CD4-positive, alpha-beta T cell (primary cell): ENCODE data around the gene PLA2G4D. TPM values are rescaled to one million over a fixed set of nuclear protein-coding genes. Genes with fewer than 3 reads are reported as not detected.

Source experiments
- ATAC-seq: fragments of 200-7000 bp; cut with Tn5 transposase; one replicate; pipeline ENCODE4 v1.10.0; 2022; ENCODE audit warnings: mild to moderate bottlenecking; ENCODE audit not compliant: poor library complexity
- CTCF ChIA-PET: fragments of 350-600 bp; sonication (Branson Sonifier 250); formaldehyde crosslinking; loops from one replicate; lab custom pipeline; 2021; ENCODE audit warnings: antibody characterized with exemption, inconsistent platforms; lab: Charles Lee
- POLR2A ChIA-PET: fragments of 350-600 bp; sonication (Branson Sonifier 250); formaldehyde crosslinking; loops from one replicate; lab custom pipeline; 2021; ENCODE audit warnings: antibody characterized with exemption, inconsistent platforms; lab: Charles Lee
- DNase-seq, 14 experiments: peaks; one replicate each; pipeline ENCODE4 v3.0.0-alpha.2; 2013 to 2020; ENCODE audit warnings: mixed read lengths in 2 of 14
- H3K27ac ChIP-seq, 2 donors: one replicate each; pipeline versions ENCODE4 v1.5.1 to v1.7.0; 2013; ENCODE audit warnings: low read length in 2 of 2, low read depth in 1 of 2, mild to moderate bottlenecking in 1 of 2
- H3K27me3 ChIP-seq, 2 experiments: 1 replicate in 1 of 2; 2 replicates in 1 of 2; pipeline versions ENCODE4 v1.6.1 to v1.7.0; 2013; ENCODE audit warnings: low read length in 2 of 2, control low read depth in 1 of 2, mild to moderate bottlenecking in 1 of 2, moderate library complexity in 1 of 2; ENCODE audit not compliant: insufficient read depth in 2 of 2, control insufficient read depth in 1 of 2
- H3K36me3 ChIP-seq: one replicate; pipeline ENCODE4 v1.6.1; 2013; ENCODE audit warnings: low read length, control low read depth; ENCODE audit not compliant: insufficient read depth
- H3K4me1 ChIP-seq: one replicate; pipeline ENCODE4 v1.6.1; 2013; ENCODE audit warnings: low read length, control low read depth; ENCODE audit not compliant: insufficient read depth
- H3K4me3 ChIP-seq: one replicate; pipeline ENCODE4 v1.5.1; 2013; ENCODE audit warnings: mild to moderate bottlenecking, low read length, moderate library complexity
- H3K9me3 ChIP-seq, 2 experiments: 1 replicate in 1 of 2; 2 replicates in 1 of 2; pipeline versions ENCODE4 v1.6.1 to v1.7.0; 2013; ENCODE audit warnings: low read length in 2 of 2, mild to moderate bottlenecking in 2 of 2, control low read depth in 1 of 2, moderate library complexity in 1 of 2; ENCODE audit not compliant: control insufficient read depth in 1 of 2, insufficient read depth in 1 of 2
- H3K27ac Mint-ChIP-seq: one replicate; pipeline ENCODE4 v1.8.0; 2020; ENCODE audit warnings: mixed read lengths
- H3K27me3 Mint-ChIP-seq: one replicate; pipeline ENCODE4 v1.8.0; 2021; ENCODE audit warnings: mixed read lengths
- H3K36me3 Mint-ChIP-seq: one replicate; pipeline ENCODE4 v1.8.0; 2021; ENCODE audit warnings: low read depth, mixed read lengths
- H3K4me1 Mint-ChIP-seq: one replicate; pipeline ENCODE4 v1.8.0; 2021; ENCODE audit warnings: low read depth, mixed read lengths
- H3K4me3 Mint-ChIP-seq: one replicate; pipeline ENCODE4 v1.8.0; 2020; ENCODE audit warnings: mild to moderate bottlenecking, mixed read lengths
- H3K9me3 Mint-ChIP-seq: one replicate; pipeline ENCODE4 v1.8.0; 2020; ENCODE audit warnings: mixed read lengths
- intact Hi-C, 2 experiments: fragments of 100-400 bp; cut with DNase I in 1 of 2; cut with micrococcal nuclease in 1 of 2; formaldehyde crosslinking; loops; one replicate each; pipeline versions ENCODE4 v1.15.1 to v1.9.0; 2023 to 2025; cut with DNase I, micrococcal nuclease
- total RNA-seq, 174 experiments: library from RNA in 2 of 174; stranded (reverse) in 2 of 174; gene quantifications; one replicate each; pipeline ENCODE4 v1.2.3 and lab custom pipeline; 2021 to 2026
- TF ChIP-seq, protein P1 (sequence below): fragments of 200-600 bp; IDR thresholded peaks from one replicate; pipeline ENCODE4 v1.8.0; 2022; ENCODE audit warnings: antibody characterized with exemption, mild to moderate bottlenecking

Gene PLA2G4D
- total RNA-seq, 2 experiments from 2014 or later, result not detected

DNA sequence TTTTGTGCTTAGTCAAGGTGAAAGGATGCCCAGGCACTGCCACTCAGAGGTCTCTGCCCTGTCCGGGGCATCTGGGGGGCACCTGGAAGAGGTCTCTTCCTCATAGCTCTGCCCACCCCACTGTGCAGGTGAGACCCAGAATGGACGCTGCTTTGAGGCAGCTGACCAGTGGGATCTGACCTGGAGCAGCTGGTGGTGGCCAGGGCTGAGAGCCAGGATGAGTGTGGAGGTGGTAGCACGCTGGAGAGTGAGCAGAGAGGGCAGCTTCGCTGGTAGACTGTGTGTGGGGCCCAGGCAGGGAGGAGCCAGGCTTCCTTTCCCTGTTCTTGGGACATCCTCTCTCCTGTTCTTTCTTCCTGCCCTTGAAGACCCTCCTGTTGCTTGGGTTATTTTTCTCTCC, 41.4 kb downstream of the PLA2G4D start:
- Histone ChIP-seq H3K36me3 (no peaks in the 10 kb centered on the region), H3K4me1 (peaks cover 12% of the 10 kb centered on the region), H3K9me3 (no peaks in the 10 kb centered on the region), H3K4me3 (no peak overlapping the region), H3K27ac (no peak overlapping the region), H3K27me3 (peaks cover 16 to 21% of the 10 kb centered on the region in 2 experiments)
- CTCF ChIA-PET, result interaction anchor here (0.7 kb wide), 1 partner anchor 280 kb away, joined by 3 read pairs; no protein-coding TSS in a partner anchor
- ATAC-seq (no peak), DNase-seq (no peak)
- intact Hi-C loops, result loop anchor here in 1 of 2 experiments (10.0 kb wide), 1 partner anchor 128 kb away; no protein-coding TSS in a partner anchor
- H3K27me3 Mint-ChIP-seq, result peaks cover 37% of the 10 kb centered on the region
- no peaks in the 10 kb centered on the region for H3K9me3 Mint-ChIP-seq
- no peak overlapping the region for H3K27ac Mint-ChIP-seq
- peaks cover 14% of the 10 kb centered on the region for H3K4me1 Mint-ChIP-seq
- H3K36me3 Mint-ChIP-seq, result no peaks in the 10 kb centered on the region
- H3K4me3 Mint-ChIP-seq, result no peak overlapping the region
- POLR2A ChIA-PET, result no interaction called here
- TF ChIP-seq, protein P1, sequence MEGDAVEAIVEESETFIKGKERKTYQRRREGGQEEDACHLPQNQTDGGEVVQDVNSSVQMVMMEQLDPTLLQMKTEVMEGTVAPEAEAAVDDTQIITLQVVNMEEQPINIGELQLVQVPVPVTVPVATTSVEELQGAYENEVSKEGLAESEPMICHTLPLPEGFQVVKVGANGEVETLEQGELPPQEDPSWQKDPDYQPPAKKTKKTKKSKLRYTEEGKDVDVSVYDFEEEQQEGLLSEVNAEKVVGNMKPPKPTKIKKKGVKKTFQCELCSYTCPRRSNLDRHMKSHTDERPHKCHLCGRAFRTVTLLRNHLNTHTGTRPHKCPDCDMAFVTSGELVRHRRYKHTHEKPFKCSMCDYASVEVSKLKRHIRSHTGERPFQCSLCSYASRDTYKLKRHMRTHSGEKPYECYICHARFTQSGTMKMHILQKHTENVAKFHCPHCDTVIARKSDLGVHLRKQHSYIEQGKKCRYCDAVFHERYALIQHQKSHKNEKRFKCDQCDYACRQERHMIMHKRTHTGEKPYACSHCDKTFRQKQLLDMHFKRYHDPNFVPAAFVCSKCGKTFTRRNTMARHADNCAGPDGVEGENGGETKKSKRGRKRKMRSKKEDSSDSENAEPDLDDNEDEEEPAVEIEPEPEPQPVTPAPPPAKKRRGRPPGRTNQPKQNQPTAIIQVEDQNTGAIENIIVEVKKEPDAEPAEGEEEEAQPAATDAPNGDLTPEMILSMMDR, result no peak

DNA sequence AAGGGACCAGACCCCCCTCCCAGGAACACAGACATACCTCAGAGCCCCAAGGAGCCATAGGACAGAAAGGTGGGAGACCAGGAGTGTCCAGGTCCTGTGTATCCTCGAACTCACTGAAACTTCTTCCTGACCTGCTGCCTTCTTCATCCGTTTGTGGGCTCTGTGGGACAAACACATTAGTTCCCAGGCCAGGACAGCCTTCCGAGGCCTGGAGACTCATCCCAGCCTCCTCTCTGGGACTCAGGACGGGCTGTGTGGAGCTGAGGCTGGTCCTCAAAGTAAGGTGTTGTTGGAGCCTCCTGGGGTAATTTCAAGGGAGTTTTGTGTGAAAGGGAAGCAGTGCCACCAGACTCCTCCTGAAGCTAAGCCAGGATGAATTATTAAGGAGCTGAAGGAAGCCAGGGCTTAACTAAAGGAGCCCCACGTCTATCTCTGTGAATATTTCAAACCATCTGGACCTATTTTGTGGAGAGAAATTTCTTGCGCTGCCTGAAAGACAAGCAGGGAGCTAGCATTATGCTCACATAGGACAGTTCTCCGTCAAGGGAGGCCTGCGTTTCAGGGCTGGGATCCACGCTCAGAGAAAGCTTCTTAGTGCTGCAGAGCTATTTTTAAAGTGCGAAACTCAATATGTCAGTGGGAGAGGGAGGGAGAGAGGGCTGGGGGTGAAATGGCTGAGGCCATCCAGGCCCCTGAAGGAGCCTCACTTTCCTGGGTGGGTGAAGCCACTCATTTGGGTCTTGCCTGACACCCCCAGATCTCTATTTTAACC, 43.7 kb downstream of the PLA2G4D start:
- peaks cover 19% of the 10 kb centered on the region for H3K27me3 Mint-ChIP-seq
- no peak overlapping the region for H3K4me3 Mint-ChIP-seq
- TF ChIP-seq, protein P1, result no peak
- no peaks in the 10 kb centered on the region for H3K4me1 ChIP-seq
- DNase-seq (no peak), ATAC-seq (no peak)
- POLR2A ChIA-PET, result no interaction called here
- no peaks in the 10 kb centered on the region for H3K4me1 Mint-ChIP-seq
- CTCF ChIA-PET, result no interaction called here
- H3K9me3 ChIP-seq, result no peaks in the 10 kb centered on the region
- no peak overlapping the region for H3K27ac ChIP-seq
- intact Hi-C loops, result loop anchor here in 1 of 2 experiments (10.0 kb wide), 1 partner anchor 126 kb away; no protein-coding TSS in a partner anchor
- no peaks in the 10 kb centered on the region for H3K36me3 ChIP-seq
- no peaks in the 10 kb centered on the region for H3K9me3 Mint-ChIP-seq
- H3K4me3 ChIP-seq, result no peak overlapping the region
- H3K36me3 Mint-ChIP-seq, result no peaks in the 10 kb centered on the region
- peaks cover 2 to 4% of the 10 kb centered on the region in 2 experiments for H3K27me3 ChIP-seq
- no peak overlapping the region for H3K27ac Mint-ChIP-seq

DNA sequence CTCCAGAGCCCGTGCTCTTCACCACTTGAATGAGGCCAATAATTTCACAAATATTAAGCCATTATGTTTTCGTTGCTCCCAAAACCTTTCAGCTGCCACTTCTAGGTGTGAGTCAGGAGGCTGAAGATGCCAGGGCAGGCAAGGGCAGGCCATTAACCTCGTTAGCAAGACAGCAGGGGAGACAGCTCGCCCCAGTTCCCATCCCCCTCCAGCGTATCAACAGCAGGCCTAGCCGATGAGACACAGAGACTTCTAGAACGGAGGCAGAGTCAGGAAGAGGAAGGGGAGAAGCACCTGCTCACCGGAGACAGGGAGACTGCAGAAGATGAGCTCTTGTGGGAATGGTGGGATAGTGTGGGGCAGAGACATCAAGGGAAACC, 45.6 kb downstream of the PLA2G4D start:
- Mint-ChIP-seq H3K36me3 (no peaks in the 10 kb centered on the region), H3K4me3 (no peak overlapping the region), H3K27ac (no peak overlapping the region), H3K27me3 (peaks cover 9% of the 10 kb centered on the region), H3K9me3 (no peaks in the 10 kb centered on the region), H3K4me1 (no peaks in the 10 kb centered on the region)
- no peaks in the 10 kb centered on the region for H3K36me3 ChIP-seq
- intact Hi-C loops, result no loop called here
- POLR2A ChIA-PET, result no interaction called here
- DNase-seq, result no peak
- peaks cover 0 to 4% of the 10 kb centered on the region in 2 experiments for H3K27me3 ChIP-seq
- no peaks in the 10 kb centered on the region for H3K4me1 ChIP-seq
- no peak overlapping the region for H3K27ac ChIP-seq
- CTCF ChIA-PET, result no interaction called here
- no peak overlapping the region for H3K4me3 ChIP-seq
- H3K9me3 ChIP-seq, result no peaks in the 10 kb centered on the region
- ATAC-seq, result no peak
- TF ChIP-seq, protein P1, result no peak
